ENCODE results near the gene TMEM232.

DNA sequence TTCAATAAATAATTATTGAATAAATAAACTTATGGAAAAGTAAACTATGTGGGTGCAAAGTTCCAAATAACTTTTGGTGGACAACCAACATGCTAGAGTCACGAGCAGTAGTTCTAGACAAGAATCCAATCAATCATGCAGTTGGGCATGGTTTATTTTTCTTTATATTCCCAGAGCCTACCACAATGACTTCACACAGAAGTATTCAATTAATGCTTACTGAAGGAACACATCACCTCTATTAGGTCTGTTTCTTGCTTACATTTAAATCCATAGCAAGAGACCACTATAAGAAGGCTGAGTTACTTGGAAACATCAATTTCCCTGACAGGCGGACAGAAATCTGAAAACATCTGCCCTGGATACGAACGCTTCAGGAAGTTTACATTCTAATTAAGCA is 214.2 kb downstream of the TMEM232 start:
- TF ChIP-seq, protein P1, sequence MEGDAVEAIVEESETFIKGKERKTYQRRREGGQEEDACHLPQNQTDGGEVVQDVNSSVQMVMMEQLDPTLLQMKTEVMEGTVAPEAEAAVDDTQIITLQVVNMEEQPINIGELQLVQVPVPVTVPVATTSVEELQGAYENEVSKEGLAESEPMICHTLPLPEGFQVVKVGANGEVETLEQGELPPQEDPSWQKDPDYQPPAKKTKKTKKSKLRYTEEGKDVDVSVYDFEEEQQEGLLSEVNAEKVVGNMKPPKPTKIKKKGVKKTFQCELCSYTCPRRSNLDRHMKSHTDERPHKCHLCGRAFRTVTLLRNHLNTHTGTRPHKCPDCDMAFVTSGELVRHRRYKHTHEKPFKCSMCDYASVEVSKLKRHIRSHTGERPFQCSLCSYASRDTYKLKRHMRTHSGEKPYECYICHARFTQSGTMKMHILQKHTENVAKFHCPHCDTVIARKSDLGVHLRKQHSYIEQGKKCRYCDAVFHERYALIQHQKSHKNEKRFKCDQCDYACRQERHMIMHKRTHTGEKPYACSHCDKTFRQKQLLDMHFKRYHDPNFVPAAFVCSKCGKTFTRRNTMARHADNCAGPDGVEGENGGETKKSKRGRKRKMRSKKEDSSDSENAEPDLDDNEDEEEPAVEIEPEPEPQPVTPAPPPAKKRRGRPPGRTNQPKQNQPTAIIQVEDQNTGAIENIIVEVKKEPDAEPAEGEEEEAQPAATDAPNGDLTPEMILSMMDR (IDR thresholded peaks at IDR 0.05; ENCODE audit: low read length) = no peak
- TF ChIP-seq EZH2 (IDR thresholded peaks at IDR 0.05; ENCODE audit: borderline replicate concordance, low read length) = no peak

Data from OCI-LY1 (cell line).